HG03469 (cell line): Measurements from ENCODE around the gene OR10W1.

Experiments used
- ATAC-seq: cut with Tn5 transposase; IDR thresholded peaks from one replicate; pipeline ENCODE4 v1.9.1; 2021; ENCODE audit warnings: mild to moderate bottlenecking, moderate library complexity, moderate number of reproducible peaks; ENCODE audit not compliant: unreplicated experiment

OR10W1 gene

GRCh38 chr11:58268142-58268541 is at the start of gene OR10W1:
TSS of gene OR10W1 (minus strand) at chr11:58268260. CDS start at chr11:58267858, 402 bp downstream.
- ATAC-seq: no peak

- ATAC-seq: no peak
Measured at GRCh38 chr11:58316142-58316541, 48.1 kb upstream of the OR10W1 start.

- ATAC-seq: no peak
Measured at GRCh38 chr11:58301576-58301975, 33.5 kb upstream of the OR10W1 start.

- no peak for ATAC-seq
Measured at GRCh38 chr11:58292017-58292416, 24.0 kb upstream of the OR10W1 start.

- ATAC-seq: no peak
Measured at GRCh38 chr11:58289266-58289665, 21.2 kb upstream of the OR10W1 start.

- peak; percentile 79 for ATAC-seq
Measured at GRCh38 chr11:58286249-58286648, 18.2 kb upstream of the OR10W1 start.

DNA sequence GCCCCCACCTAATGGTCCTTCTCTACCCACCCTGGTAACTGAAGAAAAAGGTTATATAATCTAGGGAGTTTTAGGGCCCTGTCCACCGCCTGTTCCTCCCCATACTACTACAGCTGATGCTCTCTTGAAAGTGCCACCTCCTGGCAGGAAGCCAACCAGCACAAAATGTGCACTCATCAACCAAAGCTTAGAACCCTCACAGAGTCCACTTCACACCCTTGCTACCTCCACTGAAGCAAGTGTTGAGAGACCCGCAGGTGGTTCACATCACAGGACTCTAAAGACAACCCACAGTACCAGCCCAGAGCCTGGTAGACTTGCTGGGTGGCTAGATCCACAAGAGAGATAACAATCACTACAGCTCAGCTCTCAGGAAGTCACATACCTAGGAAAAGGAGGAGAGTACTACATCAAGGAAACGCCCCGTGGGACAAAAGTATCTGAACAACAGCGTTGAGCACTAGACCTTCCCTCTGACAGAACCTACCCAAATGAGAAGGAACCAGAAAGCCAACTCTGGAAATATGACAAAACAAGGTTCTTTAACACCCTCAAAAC is 17.5 kb upstream of the OR10W1 start:
- ATAC-seq: no peak

DNA sequence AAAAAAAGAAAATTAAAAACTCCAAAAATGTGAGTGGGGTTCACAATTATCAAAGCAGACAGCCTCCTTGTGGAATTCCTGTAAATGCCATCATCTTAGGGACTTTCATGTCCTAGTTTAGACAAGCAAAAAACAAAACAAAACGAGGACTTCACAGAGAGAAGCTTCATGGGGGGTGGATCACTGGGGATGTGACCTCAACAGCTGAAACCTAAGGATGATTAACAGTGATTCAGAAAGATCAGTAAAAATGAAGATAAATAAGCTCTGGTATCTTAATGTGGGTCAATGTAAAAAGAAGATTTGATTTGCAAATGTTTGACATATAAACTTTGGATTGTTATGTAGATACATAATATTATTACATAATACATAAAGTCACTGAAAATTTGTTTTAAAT is 8.1 kb upstream of the OR10W1 start:
- ATAC-seq: no peak

DNA sequence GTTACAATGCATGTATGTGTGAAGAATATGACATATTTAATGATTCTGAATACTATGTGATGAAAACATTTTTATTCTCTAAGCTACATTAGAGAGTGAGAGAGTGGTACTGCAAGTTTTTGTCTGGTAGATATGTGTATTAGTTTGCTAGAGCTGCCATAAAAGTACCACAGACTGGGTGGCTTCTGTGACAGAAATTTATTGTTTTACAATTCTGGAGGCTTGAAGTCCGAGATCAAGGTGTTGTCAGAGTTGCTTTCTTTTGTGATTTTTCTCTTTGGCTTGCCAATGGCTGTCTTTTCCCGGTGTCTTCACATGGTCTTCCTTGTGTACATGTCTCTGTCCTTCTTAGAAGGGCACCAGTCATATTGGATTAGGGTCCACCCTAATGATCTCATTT is 6.9 kb upstream of the OR10W1 start:
- ATAC-seq: no peak

GRCh38 chr11:58259983-58260382 is 8.1 kb downstream of the OR10W1 start:
- ATAC-seq: no peak

DNA sequence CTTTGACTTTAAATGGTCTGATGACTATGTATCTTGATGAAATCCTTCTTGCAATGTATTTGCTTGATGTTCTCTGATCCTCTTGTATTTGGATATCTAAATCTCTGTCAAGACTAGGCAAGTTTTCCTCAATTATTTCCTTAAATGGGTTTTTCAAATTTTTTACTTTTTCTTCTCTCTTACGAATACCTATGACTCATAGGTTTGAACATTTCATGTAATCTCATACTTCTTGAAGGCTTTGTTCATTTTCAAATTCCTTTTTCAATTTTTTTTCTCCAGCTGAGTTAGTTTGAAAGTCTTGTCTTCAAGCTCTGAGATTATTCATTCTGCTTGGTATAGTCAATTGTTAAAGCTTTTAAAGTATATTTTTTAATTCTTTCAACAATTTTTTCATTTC is 13.1 kb downstream of the OR10W1 start:
- no peak for ATAC-seq

- no peak for ATAC-seq
Measured at GRCh38 chr11:58243954-58244353, 24.1 kb downstream of the OR10W1 start.

DNA sequence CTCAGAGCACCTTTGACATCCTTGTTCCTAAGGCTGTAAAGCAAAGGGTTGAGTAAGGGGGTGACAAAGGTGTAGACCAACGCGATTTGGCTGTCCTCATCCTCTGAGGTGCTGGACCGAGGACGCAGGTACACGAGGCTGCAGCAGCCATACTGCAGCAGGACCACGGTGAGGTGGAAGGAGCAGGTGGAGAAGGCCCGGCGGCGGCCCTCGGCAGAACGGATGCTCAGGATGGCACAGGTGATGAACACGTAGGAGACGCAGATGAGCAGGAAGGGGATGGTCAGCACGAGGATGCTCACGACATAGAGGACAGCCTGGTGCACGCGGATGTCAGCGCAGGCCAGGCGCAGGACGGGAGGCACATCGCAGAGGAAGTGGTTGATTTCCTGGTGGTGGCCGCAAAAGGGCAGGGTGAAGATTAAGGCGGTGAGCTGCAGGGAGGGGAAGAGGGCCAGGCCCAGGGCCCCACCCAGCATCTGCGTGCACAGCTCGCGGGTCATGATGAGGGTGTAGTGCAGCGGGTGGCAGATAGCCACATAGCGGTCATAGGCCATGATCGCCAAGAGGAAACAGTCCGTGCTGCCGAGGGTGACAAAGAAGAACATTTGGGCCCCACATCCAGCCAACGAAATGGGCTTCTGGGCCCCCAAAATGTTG is 40.0 kb downstream of the OR10W1 start:
- no peak for ATAC-seq

DNA sequence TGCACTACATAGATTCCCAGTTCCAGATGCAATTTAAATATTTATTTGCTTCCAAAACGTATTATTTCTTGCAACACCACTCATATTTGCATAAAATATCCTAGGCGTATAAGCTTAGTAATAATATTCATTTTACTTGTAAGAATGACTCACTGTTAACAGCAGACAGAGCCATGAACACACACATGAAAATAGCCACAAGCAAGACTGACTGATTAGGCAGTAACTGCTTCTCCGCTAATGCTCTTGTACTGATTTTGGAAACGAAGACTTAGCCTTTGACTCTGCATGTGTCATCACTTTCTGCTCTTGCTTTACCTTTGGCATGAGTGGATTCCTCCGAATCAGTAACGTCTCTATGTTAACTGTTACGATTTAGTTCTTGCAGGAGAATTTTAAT is 45.3 kb downstream of the OR10W1 start:
- no peak for ATAC-seq
